C4-2B (cell line): Measurements from ENCODE around the gene PQBP1.
A peak's percentile ranks its signal among the peaks of the same experiment; 100 is the strongest.

ENCODE experiments used
- H3K27ac ChIP-seq: fragments of 450-650 bp; 2 replicates; pipeline ENCODE4 v1.5.1; 2017
- CTCF ChIP-seq: fragments of 450-650 bp; conservative IDR thresholded peaks from 2 replicates; pipeline ENCODE4 v1.5.1; 2017; ENCODE audit warnings: mild to moderate bottlenecking
- ZFX ChIP-seq: fragments of 450-650 bp; IDR thresholded peaks from 2 replicates; pipeline ENCODE4 v1.6.1; 2017

The PQBP1 gene

GRCh38 chrX:48894891-48895290 is 2.8 kb upstream of the PQBP1 start:
- H3K27ac ChIP-seq = peak overlapping the region; percentile 57
- TF ChIP-seq ZFX (no peak), CTCF (no peak)

GRCh38 chrX:48896611-48897011 is 1.1 kb upstream of the PQBP1 start:
- H3K27ac ChIP-seq = peak overlapping the region; percentile 98
- no peak for TF ChIP-seq ZFX
- TF ChIP-seq CTCF = no peak

- TF ChIP-seq CTCF (no peak), ZFX (no peak)
- peak overlapping the region; percentile 98 for H3K27ac ChIP-seq
Measured at GRCh38 chrX:48897157-48897624, 539 bp upstream of the PQBP1 start.

- H3K27ac ChIP-seq = peak overlapping the region; percentile 98
- TF ChIP-seq ZFX (no peak), CTCF (no peak)
Measured at GRCh38 chrX:48899078-48899410, 1.3 kb downstream of the PQBP1 start.

- no peak for TF ChIP-seq CTCF
- TF ChIP-seq ZFX = no peak
- H3K27ac ChIP-seq = no peak overlapping the region
Measured at GRCh38 chrX:48901069-48901468, 3.3 kb downstream of the PQBP1 start.

GRCh38 chrX:48902135-48902534 is 4.4 kb downstream of the PQBP1 start:
- no peak overlapping the region for H3K27ac ChIP-seq
- TF ChIP-seq ZFX = no peak
- TF ChIP-seq CTCF = no peak

- no peak overlapping the region for H3K27ac ChIP-seq
- no peak for TF ChIP-seq ZFX
- no peak for TF ChIP-seq CTCF
Measured at GRCh38 chrX:48902776-48903175, 5.0 kb downstream of the PQBP1 start.
